Stimulated activated CD8-positive, alpha-beta memory T cell treated with anti-CD3 and anti-CD28 coated beads, Interleukin-7, amount 100 ng/mL, for 1 hour (primary cell): ENCODE measurements around the gene AMHR2.
"Not testable (repeated sequence)": the region's sequence is repeated elsewhere in the genome, so short reads cannot be mapped to it uniquely, and the experiment has no call there.

Source experiments
- DNase-seq, 2 donors: peaks; one replicate each; pipeline ENCODE4 v3.0.0-alpha.2; 2020; ENCODE audit warnings: low read depth in 2 of 2

AMHR2 gene

GRCh38 chr12:53414756-53415417 lies 8.8 kb upstream of the AMHR2 start:
- no peak for DNase-seq

- not testable (repeated sequence) for DNase-seq
Measured at GRCh38 chr12:53415752-53416389, 7.8 kb upstream of the AMHR2 start.

DNA sequence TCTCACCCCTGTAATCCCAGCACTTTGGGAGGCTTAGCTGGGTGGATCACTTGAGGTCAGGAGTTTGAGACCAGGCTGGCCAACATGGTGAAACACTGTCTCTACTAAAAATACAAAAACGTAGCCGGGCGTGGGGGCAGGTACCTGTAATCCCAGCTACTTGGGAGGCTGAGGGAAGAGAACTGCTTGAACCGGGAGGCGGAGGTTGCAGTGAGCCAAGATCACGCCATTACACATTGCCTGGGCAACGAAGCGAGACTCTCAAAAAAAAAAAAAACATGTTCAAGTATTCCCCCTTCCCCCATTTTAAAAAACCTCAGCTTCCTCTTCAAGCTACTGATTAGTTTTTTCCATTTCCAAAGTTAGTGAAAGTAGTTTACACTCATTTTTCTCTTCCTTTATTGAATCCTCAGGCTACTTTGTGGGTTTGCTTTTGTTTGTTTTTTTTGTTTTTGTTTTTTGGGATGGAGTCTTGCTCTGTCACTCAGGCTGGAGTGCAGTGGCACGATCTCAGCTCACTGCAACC lies 6.3 kb upstream of the AMHR2 start:
- DNase-seq: not testable (repeated sequence)

- DNase-seq: no peak
Measured at GRCh38 chr12:53418221-53418620, 5.4 kb upstream of the AMHR2 start.

DNA sequence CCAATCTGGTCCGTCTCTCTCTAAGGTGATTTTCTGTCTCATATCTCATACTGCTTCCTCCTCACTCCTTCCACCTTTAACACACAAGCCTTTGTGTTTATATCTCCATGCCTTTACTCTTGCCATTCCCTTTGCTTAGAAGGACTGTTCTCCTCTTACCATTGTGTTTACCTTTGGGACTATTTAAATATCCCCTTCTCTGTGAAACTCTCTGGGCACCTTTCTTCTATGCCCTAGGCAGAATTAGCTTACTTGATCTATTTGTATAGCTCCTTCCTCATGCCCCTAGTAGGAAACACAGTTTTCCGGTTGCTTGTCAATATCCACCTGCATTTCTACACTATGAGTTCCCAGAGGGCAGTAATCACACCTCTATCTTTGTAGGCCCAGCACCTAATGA lies 3.9 kb upstream of the AMHR2 start:
- DNase-seq: no peak

- DNase-seq: not testable (repeated sequence)
Measured at GRCh38 chr12:53422247-53422646, 1.4 kb upstream of the AMHR2 start.

DNA sequence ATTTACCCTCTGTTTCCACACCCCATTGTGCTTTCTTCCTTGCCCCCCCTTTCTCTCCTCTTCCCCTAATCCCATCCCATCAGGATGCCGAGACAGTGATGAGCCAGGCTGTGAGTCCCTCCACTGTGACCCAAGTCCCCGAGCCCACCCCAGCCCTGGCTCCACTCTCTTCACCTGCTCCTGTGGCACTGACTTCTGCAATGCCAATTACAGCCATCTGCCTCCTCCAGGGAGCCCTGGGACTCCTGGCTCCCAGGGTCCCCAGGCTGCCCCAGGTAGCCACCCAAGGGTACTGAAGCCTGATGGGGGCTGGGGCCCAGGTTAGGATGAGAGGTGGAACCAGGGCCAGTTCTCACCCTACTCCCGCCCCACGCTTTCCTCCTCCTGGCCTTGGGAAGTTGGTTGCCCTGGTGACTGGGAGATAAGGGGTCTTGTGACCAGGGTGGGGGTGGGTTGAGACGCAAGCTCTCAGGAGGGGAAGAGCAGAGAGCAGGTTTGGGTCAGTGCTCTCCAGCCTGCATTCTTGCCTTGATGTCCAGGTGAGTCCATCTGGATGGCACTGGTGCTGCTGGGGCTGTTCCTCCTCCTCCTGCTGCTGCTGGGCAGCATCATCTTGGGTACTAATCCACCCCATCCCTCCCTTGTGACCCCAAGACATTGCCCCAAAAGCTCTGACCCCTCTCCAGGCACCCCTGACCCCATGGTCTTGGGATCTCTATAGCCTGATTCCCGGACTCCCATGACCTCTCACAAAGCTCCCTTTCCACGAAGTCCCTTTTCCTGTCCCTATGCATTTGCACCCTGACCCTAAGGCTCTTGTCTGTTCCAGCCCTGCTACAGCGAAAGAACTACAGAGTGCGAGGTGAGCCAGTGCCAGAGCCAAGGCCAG lies 1.2 kb downstream of the AMHR2 start:
- no peak for DNase-seq

DNA sequence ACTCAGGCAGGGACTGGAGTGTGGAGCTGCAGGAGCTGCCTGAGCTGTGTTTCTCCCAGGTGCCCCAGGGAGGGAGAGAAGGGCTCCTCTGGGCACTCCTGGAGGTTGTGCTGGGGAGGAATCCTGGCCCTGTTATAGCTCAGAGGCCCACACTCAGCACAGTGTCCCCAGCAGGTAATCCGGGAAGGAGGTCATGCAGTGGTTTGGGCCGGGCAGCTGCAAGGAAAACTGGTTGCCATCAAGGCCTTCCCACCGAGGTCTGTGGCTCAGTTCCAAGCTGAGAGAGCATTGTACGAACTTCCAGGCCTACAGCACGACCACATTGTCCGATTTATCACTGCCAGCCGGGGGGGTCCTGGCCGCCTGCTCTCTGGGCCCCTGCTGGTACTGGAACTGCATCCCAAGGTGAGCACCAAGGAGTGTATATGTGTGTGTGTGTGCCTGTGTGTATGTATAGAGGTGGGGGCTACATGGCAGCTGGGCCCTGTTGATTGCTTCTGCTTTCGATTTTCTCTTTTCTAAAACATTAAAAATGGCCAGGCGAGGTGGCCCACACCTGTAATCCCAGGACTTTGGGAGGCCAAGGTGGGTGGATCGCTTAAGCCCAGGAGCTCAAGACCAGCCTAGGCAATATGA lies 2.0 kb downstream of the AMHR2 start:
- DNase-seq: no peak

DNA sequence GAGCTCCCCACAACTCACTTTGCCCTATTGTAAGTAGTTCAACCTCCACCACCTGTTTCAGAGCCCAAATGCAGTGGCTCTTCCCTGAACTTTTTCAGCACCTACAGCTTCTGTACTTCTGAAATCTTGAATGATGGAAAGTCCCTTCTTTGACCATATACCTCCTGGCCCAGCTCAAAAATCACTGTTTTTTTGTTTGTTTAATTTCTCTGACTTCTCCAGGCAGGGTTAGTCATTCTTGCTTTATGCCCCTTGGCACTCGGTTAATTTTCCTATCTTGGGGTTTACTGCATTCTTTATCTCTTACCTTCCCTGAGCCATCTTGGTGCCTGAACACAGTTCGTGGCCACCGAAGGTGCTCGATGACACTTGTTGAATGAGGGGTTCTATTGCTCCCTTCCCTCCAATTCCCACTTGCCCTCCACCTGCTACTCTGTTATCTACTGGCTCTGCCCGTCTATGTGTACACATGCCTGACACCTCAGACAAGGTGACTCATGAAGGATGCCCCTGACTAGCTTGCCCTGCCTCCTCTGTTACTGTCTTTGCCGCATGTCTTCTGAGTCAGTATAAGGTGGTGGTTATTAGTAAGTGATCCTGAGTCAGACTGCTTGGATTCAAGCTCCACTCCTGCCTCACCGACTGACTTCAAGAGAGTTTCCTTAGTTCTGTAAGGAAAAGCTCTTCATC lies 4.4 kb downstream of the AMHR2 start:
- DNase-seq: no peak

GRCh38 chr12:53428741-53429140 lies 5.1 kb downstream of the AMHR2 start:
- no peak for DNase-seq

DNA sequence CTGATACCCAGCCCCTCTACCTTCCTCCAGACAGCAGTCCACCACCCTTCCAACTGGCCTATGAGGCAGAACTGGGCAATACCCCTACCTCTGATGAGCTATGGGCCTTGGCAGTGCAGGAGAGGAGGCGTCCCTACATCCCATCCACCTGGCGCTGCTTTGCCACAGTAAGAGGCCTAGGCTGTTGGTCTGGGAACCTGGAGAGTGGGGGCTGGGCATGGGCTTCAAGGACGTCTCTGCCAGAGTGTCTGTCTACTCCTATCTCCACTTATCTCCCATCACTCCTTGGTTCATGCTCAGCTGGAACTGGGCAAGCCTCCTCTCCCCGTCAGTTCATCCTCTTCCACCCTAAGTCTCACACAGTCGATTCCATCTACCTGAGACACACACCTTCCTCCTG lies 6.5 kb downstream of the AMHR2 start:
- no peak for DNase-seq

- DNase-seq: no peak
Measured at GRCh38 chr12:53431187-53431586, 7.5 kb downstream of the AMHR2 start.

DNA sequence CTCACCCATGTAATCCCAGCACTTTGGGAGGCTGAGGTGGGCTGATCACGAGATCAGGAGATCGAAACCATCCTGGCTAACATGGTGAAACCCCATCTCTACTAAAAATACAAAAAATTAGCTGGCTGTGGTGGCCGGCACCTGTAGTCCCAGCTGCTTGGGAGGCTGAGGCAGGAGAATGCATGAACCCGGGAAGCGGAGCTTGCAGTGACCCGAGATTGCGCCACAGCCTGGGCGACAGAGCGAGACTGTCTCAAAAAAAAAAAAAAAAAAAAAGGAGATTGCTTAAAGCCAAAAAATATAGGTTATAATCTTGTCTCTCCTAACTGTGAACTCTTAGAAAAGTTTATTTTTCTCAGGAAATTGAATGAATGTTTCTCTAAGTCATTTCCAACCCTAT lies 11.7 kb downstream of the AMHR2 start:
- DNase-seq: not testable (repeated sequence)

DNA sequence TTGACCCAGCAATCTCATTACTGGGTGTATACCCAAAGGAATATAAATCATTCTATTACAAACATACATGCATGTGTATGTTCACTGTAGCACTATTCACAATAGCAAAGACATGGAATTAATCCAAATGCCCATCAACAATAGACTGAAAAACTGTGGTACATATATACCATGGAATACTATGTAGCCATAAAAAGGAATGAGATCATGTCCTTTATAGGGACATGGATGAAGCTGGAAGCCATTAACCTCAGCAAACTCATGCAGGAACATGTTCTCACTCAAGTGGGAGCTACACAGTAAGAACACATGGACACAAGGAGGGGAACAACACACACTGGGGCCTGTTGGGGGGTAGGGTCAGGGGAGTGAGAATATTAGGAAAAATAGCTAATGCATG lies 15.9 kb downstream of the AMHR2 start:
- not testable (repeated sequence) for DNase-seq

DNA sequence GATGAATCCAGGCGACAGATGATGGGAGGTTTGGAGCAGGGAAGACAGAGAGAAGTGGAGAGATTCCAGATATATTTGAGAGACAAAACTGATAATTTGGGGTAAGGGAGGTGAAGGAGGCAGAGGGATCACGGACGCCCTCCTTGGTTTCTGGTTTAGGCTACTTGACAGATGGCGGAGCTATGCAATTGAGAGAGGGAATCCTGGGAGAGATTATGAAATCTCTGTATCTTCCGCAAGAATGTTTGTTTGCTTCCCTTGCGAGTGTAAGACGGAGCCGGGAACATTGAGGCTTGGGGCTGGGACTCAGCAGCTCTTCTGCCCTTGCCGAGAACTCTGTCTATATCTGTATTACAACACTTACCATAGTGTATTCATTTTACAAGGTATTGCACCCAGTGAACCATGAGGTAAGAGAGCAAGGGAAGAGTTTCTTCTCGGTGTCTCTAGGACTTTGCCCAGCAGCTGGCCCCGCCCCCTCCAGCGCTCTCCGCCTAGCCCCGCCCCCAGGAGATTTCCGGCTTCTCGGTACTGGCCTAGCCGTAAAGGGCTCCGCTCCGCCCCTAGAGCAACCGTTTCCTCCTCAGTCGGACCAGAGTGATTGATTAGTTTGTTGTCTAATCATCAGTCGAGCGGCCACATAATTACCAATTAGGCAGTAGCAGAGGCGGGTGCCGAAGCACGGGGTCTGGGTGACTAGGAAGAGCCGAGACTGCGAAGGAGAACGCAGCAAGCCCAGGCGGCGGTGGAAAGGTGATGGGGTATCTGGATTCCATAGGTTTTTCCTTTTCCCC lies 17.6 kb downstream of the AMHR2 start, which contains the start of gene PRR13:
Gene PRR13, plus strand, starts transcription at position 695 of the 794 bp plus-strand sequence. CDS start 981 bp downstream, outside the sequence.
- DNase-seq: peak; percentile 94 to 97

DNA sequence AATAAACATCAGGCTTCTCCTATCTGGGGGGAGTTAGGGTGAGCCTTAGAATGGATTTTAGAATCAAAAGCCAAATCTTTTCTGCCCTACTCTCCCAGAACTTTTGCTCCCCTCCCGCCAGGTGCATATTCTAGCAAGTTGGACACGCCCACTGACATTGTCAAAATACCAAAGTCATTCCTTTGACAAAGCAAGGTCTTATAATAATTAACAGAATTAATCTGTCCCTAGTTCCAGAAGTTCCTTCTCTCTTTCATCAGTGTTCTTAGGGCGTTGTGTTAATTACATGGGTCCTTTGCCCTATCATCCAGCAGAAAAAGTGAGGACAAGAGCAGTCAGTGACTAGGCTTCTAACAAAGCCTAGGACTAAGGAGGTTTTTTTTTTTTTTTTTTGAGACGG lies 20.3 kb downstream of the AMHR2 start:
- no peak for DNase-seq

DNA sequence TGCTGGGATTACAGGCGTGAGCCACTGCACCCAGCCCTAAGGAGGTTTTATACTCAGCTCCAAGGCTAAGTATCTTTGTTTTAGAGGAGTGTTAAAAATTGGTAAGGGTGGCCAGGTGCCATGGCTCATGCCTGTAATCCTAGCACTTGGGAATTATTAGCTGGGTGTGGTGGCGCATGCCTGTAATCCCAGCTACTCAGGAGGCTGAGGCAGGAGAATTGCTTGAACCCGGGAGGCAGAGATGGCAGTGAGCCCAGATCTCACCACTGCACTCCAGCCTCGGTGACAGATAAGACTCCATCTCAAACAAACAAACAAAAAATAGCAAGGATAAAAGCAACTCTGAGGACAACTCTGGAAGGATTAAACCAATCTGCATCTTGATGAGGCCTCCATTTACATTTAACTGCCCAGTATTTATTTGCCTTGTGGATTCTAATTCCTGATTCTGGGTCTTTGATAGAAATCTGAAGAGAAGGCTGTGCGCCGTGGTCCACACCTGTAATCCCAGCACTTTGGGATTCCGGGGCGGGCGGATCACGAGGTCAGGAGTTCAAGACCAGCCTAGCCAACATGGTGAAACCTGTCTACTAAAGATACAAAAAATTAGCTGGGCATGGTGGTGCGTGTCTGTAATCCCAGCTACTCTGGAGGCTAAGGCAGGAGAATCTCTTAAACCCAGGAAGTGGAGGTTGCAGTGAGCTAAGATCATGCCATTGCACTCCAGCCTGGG lies 21.1 kb downstream of the AMHR2 start:
- DNase-seq: not testable (repeated sequence)

GRCh38 chr12:53450936-53451335 lies 27.3 kb downstream of the AMHR2 start:
- DNase-seq: no peak

- peak; percentile 91 to 95 for DNase-seq
Measured at GRCh38 chr12:53451661-53452158, 28.1 kb downstream of the AMHR2 start, which contains the start of gene PCBP2. Gene PCBP2 (plus strand): TSS chr12:53452102. CDS start chr12:53454801, 2,699 bp downstream.
